DND-41 (cell line): ENCODE measurements around the gene DYSF.

Experiments used
- ATAC-seq: fragments of 200-7000 bp; cut with Tn5 transposase; 3 replicates; pipeline ENCODE4 v1.9.1; 2021; ENCODE audit warnings: low read depth; ENCODE audit not compliant: insufficient read depth
- DNase-seq: peaks from one replicate; pipeline ENCODE4 v3.0.0-alpha.2; 2020
- H2AFZ ChIP-seq: 2 replicates; pipeline ENCODE4 v1.6.0; 2012; ENCODE audit warnings: low read depth, low read length
- H3K27ac ChIP-seq: 2 replicates; pipeline ENCODE4 v1.5.1; 2012; ENCODE audit warnings: low read length, inconsistent platforms
- H3K27me3 ChIP-seq: fragments of 200-600 bp; sonication (generic); 2 replicates; pipeline ENCODE4 v1.6.0; 2012; ENCODE audit warnings: low read length, mild to moderate bottlenecking, inconsistent platforms; ENCODE audit not compliant: insufficient read depth, poor library complexity
- H3K36me3 ChIP-seq: 2 replicates; pipeline ENCODE4 v1.5.1; 2012; ENCODE audit warnings: low read length, inconsistent platforms; ENCODE audit not compliant: insufficient read depth
- H3K4me1 ChIP-seq: 2 replicates; pipeline ENCODE4 v1.5.1; 2012; ENCODE audit warnings: mild to moderate bottlenecking, low read length; ENCODE audit not compliant: insufficient read depth
- H3K4me2 ChIP-seq: 2 replicates; pipeline ENCODE4 v1.6.0; 2012; ENCODE audit warnings: mild to moderate bottlenecking, moderate library complexity, low read length, inconsistent platforms; ENCODE audit not compliant: insufficient read depth
- H3K4me3 ChIP-seq, 2 experiments: fragments of 200-600 bp in 1 of 2; shearing (Covaris generic) in 1 of 2; 2 replicates each; pipeline ENCODE4 v1.5.1; 2012 to 2016; ENCODE audit warnings: inconsistent platforms in 2 of 2, low read length in 2 of 2, mild to moderate bottlenecking in 2 of 2, low read depth in 1 of 2, moderate library complexity in 1 of 2
- H3K79me2 ChIP-seq: 2 replicates; pipeline ENCODE4 v1.6.0; 2012; ENCODE audit warnings: low read length, inconsistent platforms; ENCODE audit not compliant: insufficient read depth
- H3K9ac ChIP-seq: 2 replicates; pipeline ENCODE4 v1.6.0; 2012; ENCODE audit warnings: low read depth, mild to moderate bottlenecking, inconsistent platforms, low read length, moderate library complexity
- H3K9me3 ChIP-seq: 2 replicates; pipeline ENCODE4 v1.5.1; 2012; ENCODE audit warnings: low read length, moderate library complexity, mild to moderate bottlenecking, inconsistent platforms; ENCODE audit not compliant: insufficient read depth, severe bottlenecking
- H4K20me1 ChIP-seq: 2 replicates; pipeline ENCODE4 v1.6.0; 2012; ENCODE audit warnings: low read length; ENCODE audit not compliant: insufficient read depth
- EZH2 ChIP-seq: IDR thresholded peaks from 3 replicates; pipeline ENCODE4 v1.6.1; 2012; ENCODE audit warnings: borderline replicate concordance, low read depth, mild to moderate bottlenecking, moderate library complexity, low read length, inconsistent platforms; ENCODE audit not compliant: severe bottlenecking
- TF ChIP-seq, protein P1 (sequence below): IDR thresholded peaks from 2 replicates; pipeline ENCODE4 v1.5.1; 2012; ENCODE audit warnings: borderline replicate concordance, low read length, moderate library complexity, mild to moderate bottlenecking; ENCODE audit not compliant: poor library complexity, severe bottlenecking; ENCODE audit errors: extremely low read depth

The DYSF gene

GRCh38 chr2:71689968-71690834, 236.8 kb downstream of the DYSF start:
- no peak overlapping the region for H2AFZ ChIP-seq
- TF ChIP-seq, protein P1, sequence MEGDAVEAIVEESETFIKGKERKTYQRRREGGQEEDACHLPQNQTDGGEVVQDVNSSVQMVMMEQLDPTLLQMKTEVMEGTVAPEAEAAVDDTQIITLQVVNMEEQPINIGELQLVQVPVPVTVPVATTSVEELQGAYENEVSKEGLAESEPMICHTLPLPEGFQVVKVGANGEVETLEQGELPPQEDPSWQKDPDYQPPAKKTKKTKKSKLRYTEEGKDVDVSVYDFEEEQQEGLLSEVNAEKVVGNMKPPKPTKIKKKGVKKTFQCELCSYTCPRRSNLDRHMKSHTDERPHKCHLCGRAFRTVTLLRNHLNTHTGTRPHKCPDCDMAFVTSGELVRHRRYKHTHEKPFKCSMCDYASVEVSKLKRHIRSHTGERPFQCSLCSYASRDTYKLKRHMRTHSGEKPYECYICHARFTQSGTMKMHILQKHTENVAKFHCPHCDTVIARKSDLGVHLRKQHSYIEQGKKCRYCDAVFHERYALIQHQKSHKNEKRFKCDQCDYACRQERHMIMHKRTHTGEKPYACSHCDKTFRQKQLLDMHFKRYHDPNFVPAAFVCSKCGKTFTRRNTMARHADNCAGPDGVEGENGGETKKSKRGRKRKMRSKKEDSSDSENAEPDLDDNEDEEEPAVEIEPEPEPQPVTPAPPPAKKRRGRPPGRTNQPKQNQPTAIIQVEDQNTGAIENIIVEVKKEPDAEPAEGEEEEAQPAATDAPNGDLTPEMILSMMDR: no peak
- TF ChIP-seq EZH2: no peak
- H4K20me1 ChIP-seq: no peaks in the 10 kb centered on the region; the same call in 1 of the 2 replicates
- no peak overlapping the region for H3K27ac ChIP-seq
- no peaks in the 10 kb centered on the region for H3K9me3 ChIP-seq
- no peak overlapping the region for H3K4me2 ChIP-seq
- H3K9ac ChIP-seq: no peak overlapping the region
- H3K27me3 ChIP-seq: no peaks in the 10 kb centered on the region
- no peaks in the 10 kb centered on the region for H3K4me1 ChIP-seq
- H3K4me3 ChIP-seq: no peak overlapping the region
- ATAC-seq (no peak), DNase-seq (no peak)
- H3K79me2 ChIP-seq: no peaks in the 10 kb centered on the region
- no peaks in the 10 kb centered on the region for H3K36me3 ChIP-seq

DNA sequence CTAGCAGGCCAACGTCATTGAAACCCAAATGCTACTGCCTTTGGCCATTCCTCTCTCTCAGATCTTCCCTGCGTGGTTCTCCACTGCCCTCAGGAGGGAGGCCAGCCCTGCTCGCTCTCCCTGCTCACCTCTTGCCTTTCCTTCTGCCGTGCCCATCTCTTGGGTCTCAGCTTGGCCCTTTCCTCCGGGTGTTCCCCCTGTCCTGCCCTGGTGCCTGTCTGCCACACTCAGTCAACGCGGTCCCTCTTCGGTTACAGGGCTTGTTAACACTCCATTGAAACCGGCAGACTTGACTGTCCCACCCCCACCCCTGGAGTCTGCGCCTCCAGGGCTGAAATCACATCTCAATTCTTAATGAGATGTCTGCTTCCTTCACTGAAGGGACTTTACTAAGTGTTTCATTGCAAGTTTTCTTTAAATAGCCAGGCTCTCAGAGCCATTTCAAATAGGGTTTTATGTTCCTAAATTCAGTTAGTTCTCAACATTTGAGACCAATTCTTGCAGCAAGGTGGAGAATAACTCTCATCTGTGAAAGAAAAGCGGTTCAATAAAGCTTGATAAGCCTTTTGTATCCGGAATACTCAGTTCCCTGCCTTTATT, 237.6 kb downstream of the DYSF start:
- ATAC-seq (no peak), DNase-seq (no peak)
- TF ChIP-seq, protein P1: no peak
- no peak for TF ChIP-seq EZH2
- no peak overlapping the region for H3K4me2 ChIP-seq
- H3K36me3 ChIP-seq: no peaks in the 10 kb centered on the region
- no peaks in the 10 kb centered on the region for H3K27me3 ChIP-seq
- no peak overlapping the region for H2AFZ ChIP-seq
- H3K4me3 ChIP-seq: no peak overlapping the region
- no peak overlapping the region for H3K9ac ChIP-seq
- no peaks in the 10 kb centered on the region for H3K79me2 ChIP-seq
- H3K9me3 ChIP-seq: no peaks in the 10 kb centered on the region
- H4K20me1 ChIP-seq: no peaks in the 10 kb centered on the region; the same call in 1 of the 2 replicates
- no peaks in the 10 kb centered on the region for H3K4me1 ChIP-seq
- no peak overlapping the region for H3K27ac ChIP-seq

DNA sequence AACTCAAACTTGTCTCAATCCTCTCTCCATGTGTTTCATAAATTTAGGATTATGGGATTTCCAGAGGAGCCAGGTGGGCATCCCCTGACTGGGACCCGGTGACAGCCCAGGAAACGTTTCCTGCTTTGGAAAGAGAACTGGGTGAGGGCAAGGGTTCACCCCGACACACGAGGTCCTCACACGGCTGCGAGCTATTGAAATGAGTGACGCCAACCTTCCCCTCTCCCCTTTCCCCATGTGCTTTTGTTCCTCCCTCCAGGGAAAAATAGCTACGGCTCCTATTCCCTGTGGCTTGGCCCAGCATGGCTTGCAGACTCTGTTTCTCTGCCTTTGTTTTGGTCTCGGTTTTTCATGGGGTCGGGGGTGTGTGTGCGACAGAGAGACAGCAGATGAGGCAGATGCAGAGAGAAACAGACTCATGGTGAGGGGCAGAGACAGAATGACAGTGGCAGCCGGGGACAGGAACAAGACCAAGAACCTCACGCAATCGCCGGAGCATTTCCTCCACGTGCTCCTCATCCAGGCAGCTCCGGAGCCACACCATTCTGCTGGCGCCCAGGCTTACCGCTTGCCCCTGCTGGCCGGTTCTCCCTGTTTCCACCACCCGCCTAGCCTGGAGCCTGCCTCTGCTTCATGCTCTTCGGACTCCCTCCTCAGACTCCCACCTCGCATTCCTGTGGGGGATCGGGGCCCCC, 238.5 kb downstream of the DYSF start:
- no peak for TF ChIP-seq EZH2
- TF ChIP-seq, protein P1: no peak
- ATAC-seq (no peak), DNase-seq (no peak)
- Histone ChIP-seq H3K9me3 (no peaks in the 10 kb centered on the region), H2AFZ (no peak overlapping the region), H3K36me3 (no peaks in the 10 kb centered on the region), H3K4me1 (no peaks in the 10 kb centered on the region), H3K79me2 (no peaks in the 10 kb centered on the region), H3K4me3 (no peak overlapping the region), H3K27me3 (no peaks in the 10 kb centered on the region), H3K9ac (no peak overlapping the region), H3K27ac (no peak overlapping the region), H3K4me2 (no peak overlapping the region), H4K20me1 (no peaks in the 10 kb centered on the region; the same call in 1 of the 2 replicates)
